Measurements from ENCODE around the gene MAPK13.

GRCh38 chr6:36114798-36115408 is 15.4 kb upstream of the MAPK13 start:
- TF ChIP-seq POLR2A (IDR thresholded peaks at IDR 0.05; ENCODE audit: low read length) (no peak), GATA1 (IDR thresholded peaks at IDR 0.05; ENCODE audit: low read depth, low read length) (no peak)
